B cell (primary cell): Measurements from ENCODE around the gene ERICH6. TPM values are rescaled to one million over a fixed set of nuclear protein-coding genes. Genes with fewer than 3 reads are reported as not detected.
A peak's percentile ranks its signal among the peaks of the same experiment; 100 is the strongest.

Source experiments
- ATAC-seq: fragments of 200-7000 bp; cut with Tn5 transposase; one replicate; pipeline ENCODE4 v1.10.0; 2021; ENCODE audit warnings: low read depth, mild to moderate bottlenecking, moderate number of reproducible peaks, moderate library complexity
- CTCF ChIA-PET: fragments of 350-600 bp; sonication (Branson Sonifier 250); formaldehyde crosslinking; loops from one replicate; lab custom pipeline; 2021; ENCODE audit warnings: antibody characterized with exemption, inconsistent platforms; lab: Charles Lee
- POLR2A ChIA-PET: fragments of 350-600 bp; sonication (Branson Sonifier 250); formaldehyde crosslinking; loops from one replicate; lab custom pipeline; 2021; ENCODE audit warnings: antibody characterized with exemption; lab: Charles Lee
- DNase-seq: peaks from one replicate; pipeline ENCODE4 v3.0.0; 2013
- H2AFZ ChIP-seq: 2 replicates; pipeline ENCODE4 v1.6.1; 2012; ENCODE audit warnings: mild to moderate bottlenecking, low read depth, low read length; ENCODE audit not compliant: insufficient read depth, poor library complexity, severe bottlenecking
- H3K27ac ChIP-seq, 2 donors: 1 replicate in 1 of 2; 2 replicates in 1 of 2; pipeline ENCODE4 v1.5.1; 2012 to 2013; ENCODE audit warnings: low read length in 2 of 2, mild to moderate bottlenecking in 2 of 2, moderate library complexity in 1 of 2
- H3K27me3 ChIP-seq, 4 experiments: fragments of 200-600 bp in 1 of 4; sonication (generic) in 1 of 4; replicated peaks in 1 of 4; 1 replicate in 2 of 4; 2 replicates in 2 of 4; pipeline versions ENCODE4 v1.6.1 to v1.7.0; 2013 to 2016; ENCODE audit warnings: low read length in 3 of 4, mild to moderate bottlenecking in 2 of 4, mixed read lengths in 1 of 4, moderate library complexity in 1 of 4; ENCODE audit not compliant: insufficient read depth in 4 of 4, control insufficient read depth in 3 of 4; ENCODE audit errors: control extremely low read depth in 1 of 4
- H3K36me3 ChIP-seq, 2 experiments: replicated peaks in 1 of 2; 1 replicate in 1 of 2; 2 replicates in 1 of 2; pipeline versions ENCODE4 v1.6.1 to v1.7.1; 2013; ENCODE audit warnings: low read length in 1 of 2; ENCODE audit not compliant: insufficient read depth in 2 of 2, control insufficient read depth in 1 of 2; ENCODE audit errors: control extremely low read depth in 1 of 2, extremely low read depth in 1 of 2
- H3K4me1 ChIP-seq, 2 donors: fragments of 200-600 bp in 1 of 2; sonication (generic) in 1 of 2; 1 replicate in 1 of 2; 2 replicates in 1 of 2; pipeline versions ENCODE4 v1.5.1 to v1.6.1; 2013 to 2017; ENCODE audit warnings: low read length in 2 of 2; ENCODE audit not compliant: control insufficient read depth in 2 of 2, insufficient read depth in 2 of 2
- H3K4me2 ChIP-seq: replicated peaks from 2 replicates; pipeline ENCODE3; 2012; ENCODE audit warnings: mild to moderate bottlenecking, low read depth, low read length; ENCODE audit not compliant: poor library complexity, severe bottlenecking
- H3K4me3 ChIP-seq, 5 experiments: fragments of 200-600 bp in 1 of 5; sonication (generic) in 1 of 5; 1 replicate in 3 of 5; 2 replicates in 2 of 5; pipeline versions ENCODE4 v1.5.1 to v1.7.0; 2011 to 2016; ENCODE audit warnings: low read length in 4 of 5, mild to moderate bottlenecking in 4 of 5, low read depth in 2 of 5, control low read depth in 1 of 5, moderate library complexity in 1 of 5; ENCODE audit not compliant: insufficient read depth in 1 of 5; ENCODE audit errors: control extremely low read depth in 1 of 5, extremely low read depth in 1 of 5
- H3K79me2 ChIP-seq: fragments of 200-600 bp; sonication (generic); one replicate; pipeline ENCODE4 v1.6.0; 2016; ENCODE audit warnings: low read length; ENCODE audit not compliant: control insufficient read depth, insufficient read depth
- H3K9ac ChIP-seq: fragments of 200-600 bp; sonication (generic); 2 replicates; pipeline ENCODE4 v1.6.1; 2017; ENCODE audit warnings: mild to moderate bottlenecking, low read length, moderate library complexity
- H3K9me3 ChIP-seq, 3 donors: one replicate each; pipeline versions ENCODE4 v1.6.1 to v1.7.1; 2013; ENCODE audit warnings: low read length in 2 of 3; ENCODE audit not compliant: control insufficient read depth in 2 of 3, insufficient read depth in 1 of 3; ENCODE audit errors: control extremely low read depth in 1 of 3
- H4K20me1 ChIP-seq: 2 replicates; pipeline ENCODE4 v1.6.0; 2012; ENCODE audit warnings: mild to moderate bottlenecking, low read length; ENCODE audit not compliant: insufficient read depth, control insufficient read depth, poor library complexity, severe bottlenecking
- H3K27ac Mint-ChIP-seq: one replicate; pipeline ENCODE4 v1.8.0; 2021; ENCODE audit warnings: mixed read lengths
- H3K27me3 Mint-ChIP-seq: one replicate; pipeline ENCODE4 v1.8.0; 2021; ENCODE audit warnings: mixed read lengths
- H3K4me1 Mint-ChIP-seq: one replicate; pipeline ENCODE4 v1.8.0; 2021; ENCODE audit warnings: mixed read lengths
- H3K4me3 Mint-ChIP-seq: one replicate; pipeline ENCODE4 v1.8.0; 2021; ENCODE audit warnings: mixed read lengths
- H3K9me3 Mint-ChIP-seq: one replicate; pipeline ENCODE4 v1.8.0; 2022; ENCODE audit warnings: mixed read lengths; ENCODE audit not compliant: insufficient read depth
- CTCF ChIP-seq: fragments of 200-600 bp; IDR thresholded peaks from one replicate; pipeline ENCODE4 v1.8.0; 2022; ENCODE audit warnings: antibody characterized with exemption, mild to moderate bottlenecking
- EZH2 ChIP-seq: IDR thresholded peaks from 2 replicates; pipeline ENCODE4 v1.6.1; 2012; ENCODE audit warnings: borderline replicate concordance, low read depth, mild to moderate bottlenecking, moderate library complexity, low read length; ENCODE audit not compliant: insufficient read depth, poor library complexity, severe bottlenecking
- WGBS: methylation state at CpG from one replicate; pipeline ENCODE4 v1.1.5; 2013; ENCODE audit warnings: missing lambda C conversion rate; ENCODE audit not compliant: insufficient coverage; 5-methylcytosine and 5-hydroxymethylcytosine counted together
- intact Hi-C: fragments of 100-400 bp; cut with micrococcal nuclease; formaldehyde crosslinking; loops from one replicate; pipeline ENCODE4 v1.10.0; 2022
- polyA minus RNA-seq: library from RNA; depleted of rRNA, polyadenylated mRNA; stranded (reverse); fragments of >200 nt; gene quantifications from 2 replicates; pipeline ENCODE4 v1.2.3, GENCODE V29; 2012
- polyA plus RNA-seq: library from polyadenylated mRNA; depleted of rRNA; stranded (reverse); fragments of >200 nt; gene quantifications from 2 replicates; pipeline ENCODE4 v1.2.3, GENCODE V29; 2012
- total RNA-seq, 2 donors: library from RNA; stranded (reverse); fragments of 120-200 nt in 1 of 2; gene quantifications; 1 replicate in 1 of 2; 2 replicates in 1 of 2; pipeline versions ENCODE4 v1.2.3 to v1.2.4, GENCODE V29; 2013 to 2022

ERICH6 gene
- total RNA-seq (0.44 TPM in 1 of 2 replicates, not detected in the other), polyA plus RNA-seq (not detected in 2 replicates), polyA minus RNA-seq (0.14 and 0.17 TPM in 2 replicates)
- total RNA-seq (2013): 0.35 TPM

- peak within 1 kb of the TSS; percentile 97 for H3K27ac Mint-ChIP-seq
- intact Hi-C loops: loop anchor here (1.0 kb wide), 5 partner anchors 59 to 295 kb away; partner anchors contain the start of genes EIF2A, SELENOT, SERP1 and SIAH2
- ChIA-PET POLR2A (interaction anchor here (0.5 to 1.5 kb wide), 11 partner anchors 11 to 1768 kb away, joined by 3 to 15 read pairs (median 6); partner anchors contain the start of genes EIF2A, SELENOT, SERP1 and SIAH2), CTCF (interaction anchor here (0.7 to 2.0 kb wide), 13 partner anchors 10 to 182 kb away, joined by 3 to 7 read pairs (median 4); partner anchors contain the start of genes SELENOT and SIAH2)
- TF ChIP-seq EZH2 (no peak), CTCF (no peak)
- H3K36me3 ChIP-seq: peaks cover 0 to 1% of the 10 kb centered on the region in 2 experiments
- no peaks in the 10 kb centered on the region for H3K27me3 Mint-ChIP-seq
- WGBS: under 1% methylated on average over 32 of the region's 35 CpGs
- H3K4me1 ChIP-seq: peaks cover 0 to 13% of the 10 kb centered on the region in 2 donors
- H4K20me1 ChIP-seq: no peaks in the 10 kb centered on the region
- H3K27ac ChIP-seq: peak within 1 kb of the TSS; percentile 84 to 97
- ATAC-seq (peak; percentile 92), DNase-seq (peak; percentile 93)
- peak within 1 kb of the TSS; percentile 91 for H2AFZ ChIP-seq
- peaks cover 11% of the 10 kb centered on the region for H3K79me2 ChIP-seq
- H3K4me1 Mint-ChIP-seq: peaks cover 16% of the 10 kb centered on the region
- peak within 1 kb of the TSS; percentile 97 for H3K9ac ChIP-seq
- peak within 1 kb of the TSS; percentile 68 to 88 (median 76) for H3K4me3 ChIP-seq
- no peaks in the 10 kb centered on the region for H3K27me3 ChIP-seq
- peaks cover 0 to 1% (median 0%) of the 10 kb centered on the region in 3 donors for H3K9me3 ChIP-seq
- H3K9me3 Mint-ChIP-seq: no peaks in the 10 kb centered on the region
- peak within 1 kb of the TSS; percentile 87 for H3K4me2 ChIP-seq
- peak within 1 kb of the TSS; percentile 98 for H3K4me3 Mint-ChIP-seq
Observed at GRCh38 chr3:150703756-150704344, at the start of gene ERICH6. ERICH6 (minus strand) TSS chr3:150703920; CDS start chr3:150703898, 22 bp downstream.

GRCh38 chr3:150751781-150752263, 48.1 kb upstream of the ERICH6 start:
- Histone ChIP-seq H3K4me1 (peaks cover 37 to 40% of the 10 kb centered on the region in 2 donors), H3K9ac (no peak overlapping the region), H2AFZ (no peak overlapping the region), H3K79me2 (peaks cover 96% of the 10 kb centered on the region), H3K4me3 (no peak overlapping the region), H3K9me3 (no peaks in the 10 kb centered on the region), H3K27me3 (no peaks in the 10 kb centered on the region), H3K27ac (no peak overlapping the region), H4K20me1 (peaks cover 78% of the 10 kb centered on the region), H3K36me3 (no peaks in the 10 kb centered on the region), H3K4me2 (no peak overlapping the region)
- intact Hi-C loops: no loop called here
- WGBS: no CpG with 5 or more reads among the region's 2 CpGs
- Mint-ChIP-seq H3K4me1 (peaks cover 79% of the 10 kb centered on the region), H3K4me3 (no peak overlapping the region), H3K27ac (no peak overlapping the region), H3K9me3 (no peaks in the 10 kb centered on the region), H3K27me3 (no peaks in the 10 kb centered on the region)
- ChIA-PET POLR2A (no interaction called here), CTCF (no interaction called here)
- no peak for ATAC-seq
- no peak for DNase-seq
- TF ChIP-seq EZH2: no peak
- TF ChIP-seq CTCF: no peak
